Medulla oblongata (tissue), 1 donor: ENCODE results near the gene SH2D3C.
A peak's percentile ranks its signal among the peaks of the same experiment; 100 is the strongest.

Source experiments
- DNase-seq: peaks from one replicate; pipeline ENCODE4 v3.0.0-alpha.2; 2015; ENCODE audit errors: extremely low spot score

Gene SH2D3C

GRCh38 chr9:127742435-127743088 is 35.9 kb downstream of the SH2D3C start:
- DNase-seq = peak; percentile 25

- peak; percentile 88 for DNase-seq
Measured at GRCh38 chr9:127741831-127742434, 36.5 kb downstream of the SH2D3C start.

GRCh38 chr9:127739614-127740330 is 38.7 kb downstream of the SH2D3C start:
- DNase-seq = no peak

- DNase-seq = no peak
Measured at GRCh38 chr9:127738666-127739065, 39.8 kb downstream of the SH2D3C start.

- no peak for DNase-seq
Measured at GRCh38 chr9:127735530-127736185, 42.8 kb downstream of the SH2D3C start.

- DNase-seq = peak; percentile 98
Measured at GRCh38 chr9:127734747-127735529, 43.5 kb downstream of the SH2D3C start, which contains the start of gene TOR2A. TOR2A (minus strand) TSS chr9:127735294; CDS start chr9:127735270, 24 bp downstream.

- DNase-seq = no peak
Measured at GRCh38 chr9:127734247-127734746, 44.2 kb downstream of the SH2D3C start.

GRCh38 chr9:127733614-127734013 is 44.9 kb downstream of the SH2D3C start:
- DNase-seq = no peak

GRCh38 chr9:127732444-127732843 is 46.0 kb downstream of the SH2D3C start:
- DNase-seq = no peak

- no peak for DNase-seq
Measured at GRCh38 chr9:127731938-127732337, 46.5 kb downstream of the SH2D3C start.

- no peak for DNase-seq
Measured at GRCh38 chr9:127730799-127731410, 47.6 kb downstream of the SH2D3C start.

GRCh38 chr9:127730262-127730661 is 48.2 kb downstream of the SH2D3C start:
- no peak for DNase-seq

GRCh38 chr9:127729522-127730256 is 48.8 kb downstream of the SH2D3C start:
- DNase-seq = no peak

GRCh38 chr9:127728808-127729207 is 49.7 kb downstream of the SH2D3C start:
- DNase-seq = no peak

- no peak for DNase-seq
Measured at GRCh38 chr9:127726871-127727270, 51.6 kb downstream of the SH2D3C start.

GRCh38 chr9:127724012-127724411 is 54.5 kb downstream of the SH2D3C start:
- no peak for DNase-seq

- peak; percentile 39 for DNase-seq
Measured at GRCh38 chr9:127723444-127723843, 55.0 kb downstream of the SH2D3C start.

- no peak for DNase-seq
Measured at GRCh38 chr9:127723013-127723412, 55.5 kb downstream of the SH2D3C start.

- DNase-seq = no peak
Measured at GRCh38 chr9:127722055-127722745, 56.3 kb downstream of the SH2D3C start.
